Activated naive CD4-positive, alpha-beta T cell treated with anti-CD3 and anti-CD28 coated beads, Interleukin-2, amount 10 ng/mL, durations not matched to agents 7 days and 5 days (primary cell): Measurements from ENCODE around the gene AGMO.

Experiments used
- CTCF ChIA-PET: fragments of 350-600 bp; sonication (Branson Sonifier 250); formaldehyde crosslinking; loops from one replicate; lab custom pipeline; 2021; ENCODE audit warnings: antibody characterized with exemption; lab: Charles Lee
- DNase-seq: peaks from one replicate; pipeline ENCODE4 v3.0.0-alpha.2; 2020
- H3K27ac Mint-ChIP-seq: one replicate; pipeline ENCODE4 v1.8.0; 2021; ENCODE audit warnings: mild to moderate bottlenecking, moderate library complexity, mixed read lengths
- H3K27me3 Mint-ChIP-seq: one replicate; pipeline ENCODE4 v1.8.0; 2021; ENCODE audit warnings: mild to moderate bottlenecking, mixed read lengths
- H3K36me3 Mint-ChIP-seq: one replicate; pipeline ENCODE4 v1.8.0; 2021; ENCODE audit warnings: mixed read lengths
- H3K4me1 Mint-ChIP-seq: one replicate; pipeline ENCODE4 v1.8.0; 2021; ENCODE audit warnings: mixed read lengths
- H3K4me3 Mint-ChIP-seq: one replicate; pipeline ENCODE4 v1.8.0; 2021; ENCODE audit warnings: mild to moderate bottlenecking, moderate library complexity, mixed read lengths
- H3K9me3 Mint-ChIP-seq: one replicate; pipeline ENCODE4 v1.8.0; 2021; ENCODE audit warnings: mixed read lengths

The AGMO gene

DNA sequence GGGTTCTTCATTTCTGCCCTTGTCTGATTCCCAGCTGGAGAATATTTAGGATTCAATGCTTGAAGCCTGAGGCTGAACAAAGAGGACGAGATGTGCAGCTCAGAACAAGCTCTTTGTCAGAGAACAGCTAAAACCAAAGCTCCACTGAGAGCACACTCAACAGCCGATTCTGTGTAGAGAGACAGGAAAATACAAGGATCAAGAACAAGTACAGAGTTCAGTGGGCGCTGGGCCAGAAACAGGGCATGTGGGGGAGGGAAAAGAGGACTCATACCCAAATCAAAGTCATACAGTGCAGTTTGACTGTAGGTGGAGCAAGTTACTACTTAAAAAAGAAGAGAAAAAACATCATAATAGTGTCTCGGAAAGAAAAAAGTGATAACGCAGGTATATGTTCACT lies at the start of gene AGMO:
TSS of gene AGMO (minus strand) at position 181 of the 400 bp plus-strand sequence.
- no peak for DNase-seq
- no peaks in the 10 kb centered on the region for H3K4me1 Mint-ChIP-seq
- no peak within 1 kb of the TSS for H3K4me3 Mint-ChIP-seq
- no peaks in the 10 kb centered on the region for H3K27me3 Mint-ChIP-seq
- CTCF ChIA-PET = no interaction called here
- peaks cover 6% of the 10 kb centered on the region for H3K9me3 Mint-ChIP-seq
- H3K36me3 Mint-ChIP-seq = no peaks in the 10 kb centered on the region
- no peak within 1 kb of the TSS for H3K27ac Mint-ChIP-seq

DNA sequence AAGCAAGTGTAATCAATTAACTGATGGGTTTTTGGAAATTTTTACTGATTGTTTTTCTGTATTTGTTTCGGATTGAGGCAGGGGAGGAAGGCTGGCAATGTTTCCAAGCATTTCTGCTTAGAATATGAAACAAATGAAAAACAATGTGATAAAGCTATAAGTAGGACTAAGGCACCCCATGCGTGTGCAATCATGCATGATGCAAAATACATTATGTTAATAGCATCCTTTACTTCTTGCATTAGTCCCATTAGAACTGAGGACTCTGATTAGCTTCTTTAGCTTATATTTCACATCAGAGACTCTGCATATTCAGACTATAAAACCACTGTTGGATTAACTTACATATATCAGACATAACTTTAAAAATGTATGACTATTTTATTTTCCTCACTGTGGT lies 48.7 kb upstream of the AGMO start:
- Mint-ChIP-seq H3K36me3 (no peaks in the 10 kb centered on the region), H3K27ac (no peak overlapping the region), H3K9me3 (peaks cover 2% of the 10 kb centered on the region), H3K4me1 (no peaks in the 10 kb centered on the region), H3K4me3 (no peak overlapping the region), H3K27me3 (no peaks in the 10 kb centered on the region)
- CTCF ChIA-PET = no interaction called here
- no peak for DNase-seq

- no peaks in the 10 kb centered on the region for H3K27me3 Mint-ChIP-seq
- CTCF ChIA-PET = no interaction called here
These were observed 47.5 kb upstream of the AGMO start for GRCh38 chr7:15609287-15609686.

GRCh38 chr7:15607529-15608210 lies 45.9 kb upstream of the AGMO start:
- Mint-ChIP-seq H3K4me3 (no peak overlapping the region), H3K4me1 (no peaks in the 10 kb centered on the region), H3K27me3 (no peaks in the 10 kb centered on the region), H3K9me3 (peaks cover 5% of the 10 kb centered on the region), H3K27ac (no peak overlapping the region), H3K36me3 (no peaks in the 10 kb centered on the region)
- CTCF ChIA-PET = no interaction called here
- DNase-seq = no peak

More at GRCh38 chr7:15609287-15609686, 47.5 kb upstream of the AGMO start:
- Mint-ChIP-seq H3K9me3 (peaks cover 2% of the 10 kb centered on the region), H3K36me3 (no peaks in the 10 kb centered on the region), H3K27ac (no peak overlapping the region), H3K4me3 (no peak overlapping the region), H3K4me1 (no peaks in the 10 kb centered on the region)
- no peak for DNase-seq

DNA sequence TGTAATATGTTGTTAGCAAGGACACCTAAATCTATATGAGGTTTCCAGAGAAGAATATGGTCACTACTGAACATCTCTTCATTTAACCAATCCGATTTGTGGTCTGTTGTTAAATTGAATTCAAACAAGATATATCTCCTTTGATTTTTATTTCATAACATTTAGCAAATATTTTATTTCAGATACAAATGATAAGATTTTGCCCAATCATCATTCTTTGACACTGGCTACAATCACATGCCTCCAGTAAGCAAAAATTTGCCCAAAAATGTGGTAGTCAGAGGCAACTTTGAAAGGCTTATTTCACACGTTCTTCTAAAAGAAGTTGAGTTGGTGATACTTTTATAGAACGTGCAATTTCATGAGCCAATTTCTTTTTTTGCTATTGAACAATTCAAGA lies 44.7 kb upstream of the AGMO start:
- H3K4me3 Mint-ChIP-seq = no peak overlapping the region
- H3K27me3 Mint-ChIP-seq = no peaks in the 10 kb centered on the region
- no peaks in the 10 kb centered on the region for H3K4me1 Mint-ChIP-seq
- peaks cover 5% of the 10 kb centered on the region for H3K9me3 Mint-ChIP-seq
- CTCF ChIA-PET = no interaction called here
- no peak overlapping the region for H3K27ac Mint-ChIP-seq
- no peaks in the 10 kb centered on the region for H3K36me3 Mint-ChIP-seq
- no peak for DNase-seq

DNA sequence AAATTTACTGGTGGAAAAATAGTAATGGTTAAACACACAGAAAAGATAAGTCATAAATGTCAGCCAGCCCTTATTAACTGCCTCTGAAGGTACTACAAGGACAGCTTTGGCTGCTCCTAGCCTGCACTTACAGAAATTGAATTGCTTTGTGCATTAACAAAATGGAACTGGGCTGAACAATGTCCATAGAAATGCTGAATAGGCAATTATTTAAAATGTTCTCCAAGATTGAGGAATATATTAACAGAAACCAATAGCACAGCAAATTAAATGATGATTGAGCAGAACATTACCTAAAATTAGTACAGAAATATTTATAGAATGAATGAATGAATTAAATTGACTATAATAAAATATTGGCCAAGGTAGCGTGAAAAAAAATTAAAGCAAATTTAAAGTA lies 42.4 kb upstream of the AGMO start:
- H3K4me1 Mint-ChIP-seq = no peaks in the 10 kb centered on the region
- H3K4me3 Mint-ChIP-seq = no peak overlapping the region
- no peak overlapping the region for H3K27ac Mint-ChIP-seq
- no peaks in the 10 kb centered on the region for H3K36me3 Mint-ChIP-seq
- H3K9me3 Mint-ChIP-seq = peaks cover 4% of the 10 kb centered on the region
- H3K27me3 Mint-ChIP-seq = no peaks in the 10 kb centered on the region
- CTCF ChIA-PET = no interaction called here
- no peak for DNase-seq

DNA sequence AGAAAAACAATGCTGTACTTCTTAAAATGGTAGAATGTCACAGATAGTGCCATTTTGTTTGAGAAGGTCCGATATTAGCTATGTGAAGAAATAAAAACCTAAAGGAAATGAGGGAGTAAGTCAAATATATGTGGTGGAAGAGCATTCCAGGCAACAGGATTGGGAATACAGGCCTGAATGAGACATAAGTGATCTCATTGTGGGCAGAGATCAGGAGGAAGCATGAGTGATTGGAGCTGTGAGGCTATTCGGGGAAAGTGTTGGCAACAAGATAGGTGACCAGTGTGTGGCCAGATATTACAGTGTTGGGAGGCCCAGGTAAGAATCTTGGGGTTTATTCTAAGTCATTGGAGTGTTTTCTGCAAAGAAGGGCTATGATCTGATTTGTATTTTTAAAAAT lies 41.3 kb upstream of the AGMO start:
- no peaks in the 10 kb centered on the region for H3K27me3 Mint-ChIP-seq

DNA sequence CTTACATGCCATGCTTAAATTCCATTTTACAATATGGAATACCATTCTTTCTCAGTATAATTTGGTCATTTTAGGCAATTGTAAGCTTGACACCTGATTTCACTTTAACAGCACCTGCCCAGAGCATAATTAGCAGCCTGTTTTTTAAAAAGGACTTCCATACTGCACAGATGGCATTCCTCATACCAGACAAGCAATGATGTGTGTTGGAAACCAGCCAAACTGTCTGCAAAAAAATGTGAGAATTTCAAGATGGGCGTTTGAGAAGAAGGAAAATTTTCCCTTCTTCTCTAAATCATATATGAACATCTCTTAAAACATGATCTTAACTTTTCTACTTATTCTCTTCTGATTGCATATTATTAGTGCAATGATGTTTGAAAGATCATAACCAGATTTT lies 40.4 kb upstream of the AGMO start:
- DNase-seq = no peak
- Mint-ChIP-seq H3K36me3 (no peaks in the 10 kb centered on the region), H3K9me3 (peaks cover 5% of the 10 kb centered on the region), H3K4me3 (no peak overlapping the region), H3K4me1 (no peaks in the 10 kb centered on the region), H3K27ac (no peak overlapping the region), H3K27me3 (no peaks in the 10 kb centered on the region)
- CTCF ChIA-PET = no interaction called here

More for the DNA sequence above, 41.3 kb upstream of the AGMO start:
- CTCF ChIA-PET = no interaction called here
- DNase-seq = no peak
- H3K4me1 Mint-ChIP-seq = no peaks in the 10 kb centered on the region
- no peaks in the 10 kb centered on the region for H3K36me3 Mint-ChIP-seq
- no peak overlapping the region for H3K27ac Mint-ChIP-seq
- H3K9me3 Mint-ChIP-seq = peaks cover 2% of the 10 kb centered on the region
- H3K4me3 Mint-ChIP-seq = no peak overlapping the region

DNA sequence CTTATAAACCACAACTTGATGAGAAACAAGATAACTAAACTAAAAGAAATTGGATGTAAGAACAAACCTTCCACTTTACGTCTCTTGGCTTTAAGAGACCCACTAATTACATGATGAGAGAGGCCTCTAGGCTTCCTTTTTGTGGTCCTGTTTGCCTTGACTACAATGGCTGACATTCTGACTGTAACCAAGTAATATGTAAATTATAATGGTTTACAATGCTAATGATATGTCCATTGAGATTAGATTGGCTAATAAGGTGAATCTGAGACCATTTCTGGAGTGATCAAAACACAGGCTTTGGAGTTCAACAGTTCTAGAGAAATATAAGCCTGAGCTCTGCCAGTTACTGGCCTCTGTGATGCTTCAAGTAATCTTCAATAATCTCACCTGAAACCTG lies 39.4 kb upstream of the AGMO start:
- no peak overlapping the region for H3K4me3 Mint-ChIP-seq
- H3K36me3 Mint-ChIP-seq = no peaks in the 10 kb centered on the region
- peaks cover 7% of the 10 kb centered on the region for H3K9me3 Mint-ChIP-seq
- no peaks in the 10 kb centered on the region for H3K27me3 Mint-ChIP-seq
- H3K27ac Mint-ChIP-seq = no peak overlapping the region
- H3K4me1 Mint-ChIP-seq = no peaks in the 10 kb centered on the region
- no peak for DNase-seq
- CTCF ChIA-PET = interaction anchor here (0.5 kb wide), 1 partner anchor 12 kb away, joined by 3 read pairs; no protein-coding TSS in a partner anchor

GRCh38 chr7:15600298-15600697 lies 38.5 kb upstream of the AGMO start:
- no peak overlapping the region for H3K27ac Mint-ChIP-seq
- no peaks in the 10 kb centered on the region for H3K27me3 Mint-ChIP-seq
- no peak overlapping the region for H3K4me3 Mint-ChIP-seq
- DNase-seq = no peak
- CTCF ChIA-PET = no interaction called here
- H3K9me3 Mint-ChIP-seq = peaks cover 7% of the 10 kb centered on the region
- no peaks in the 10 kb centered on the region for H3K36me3 Mint-ChIP-seq
- H3K4me1 Mint-ChIP-seq = no peaks in the 10 kb centered on the region

GRCh38 chr7:15594461-15594860 lies 32.6 kb upstream of the AGMO start:
- peaks cover 9% of the 10 kb centered on the region for H3K9me3 Mint-ChIP-seq
- H3K27ac Mint-ChIP-seq = no peak overlapping the region
- CTCF ChIA-PET = no interaction called here
- no peak for DNase-seq
- no peaks in the 10 kb centered on the region for H3K4me1 Mint-ChIP-seq
- H3K4me3 Mint-ChIP-seq = no peak overlapping the region
- H3K27me3 Mint-ChIP-seq = no peaks in the 10 kb centered on the region
- H3K36me3 Mint-ChIP-seq = no peaks in the 10 kb centered on the region

DNA sequence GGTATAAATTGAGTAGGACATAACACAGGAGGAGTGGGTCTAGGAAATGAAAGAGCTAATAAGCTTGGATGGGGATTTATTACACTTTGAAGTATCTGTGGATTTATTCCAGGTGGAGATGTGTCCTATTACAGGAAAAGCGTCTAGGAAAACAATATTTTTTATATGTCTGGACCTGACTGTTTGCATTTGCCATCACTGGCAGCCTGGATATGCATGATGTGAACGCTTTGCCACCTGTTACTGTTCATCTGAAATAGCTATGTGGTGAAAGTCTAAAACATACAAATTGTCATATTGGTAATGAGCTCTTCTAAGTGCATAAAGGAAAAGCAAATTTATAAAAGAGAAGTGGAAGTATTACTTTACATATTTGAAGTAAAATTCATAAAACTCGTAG lies 31.6 kb upstream of the AGMO start:
- Mint-ChIP-seq H3K27me3 (no peaks in the 10 kb centered on the region), H3K27ac (no peak overlapping the region), H3K4me3 (no peak overlapping the region), H3K9me3 (peaks cover 10% of the 10 kb centered on the region), H3K4me1 (no peaks in the 10 kb centered on the region), H3K36me3 (no peaks in the 10 kb centered on the region)
- DNase-seq = no peak
- CTCF ChIA-PET = no interaction called here

GRCh38 chr7:15586266-15586665 lies 24.5 kb upstream of the AGMO start:
- no peaks in the 10 kb centered on the region for H3K36me3 Mint-ChIP-seq
- no peak for DNase-seq
- CTCF ChIA-PET = no interaction called here

DNA sequence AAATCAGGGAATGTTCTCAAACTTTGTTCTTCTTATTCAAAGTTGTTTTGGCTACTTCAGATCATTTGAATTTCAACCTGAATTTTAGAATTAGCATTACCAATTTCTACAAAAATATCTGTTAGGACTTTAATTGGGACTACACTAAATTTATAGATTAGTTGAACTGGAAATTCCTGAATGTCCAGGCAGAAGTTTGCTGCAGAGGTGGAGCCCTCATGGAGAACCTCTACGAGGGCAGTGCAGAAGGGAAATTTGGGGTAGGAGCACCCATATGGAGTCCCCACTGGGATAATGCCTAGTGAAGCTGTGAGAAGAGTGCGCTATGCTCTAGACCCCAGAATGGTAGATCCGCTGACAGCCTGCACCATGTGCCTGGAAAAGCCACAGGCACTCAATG lies 22.8 kb upstream of the AGMO start:
- no peak for DNase-seq
- Mint-ChIP-seq H3K4me1 (no peaks in the 10 kb centered on the region), H3K27ac (no peak overlapping the region), H3K4me3 (no peak overlapping the region), H3K36me3 (no peaks in the 10 kb centered on the region), H3K9me3 (peaks cover 17% of the 10 kb centered on the region), H3K27me3 (no peaks in the 10 kb centered on the region)
- CTCF ChIA-PET = no interaction called here

More at GRCh38 chr7:15586266-15586665, 24.5 kb upstream of the AGMO start:
- Mint-ChIP-seq H3K4me1 (no peaks in the 10 kb centered on the region), H3K27me3 (no peaks in the 10 kb centered on the region), H3K9me3 (peaks cover 19% of the 10 kb centered on the region), H3K4me3 (no peak overlapping the region), H3K27ac (no peak overlapping the region)

DNA sequence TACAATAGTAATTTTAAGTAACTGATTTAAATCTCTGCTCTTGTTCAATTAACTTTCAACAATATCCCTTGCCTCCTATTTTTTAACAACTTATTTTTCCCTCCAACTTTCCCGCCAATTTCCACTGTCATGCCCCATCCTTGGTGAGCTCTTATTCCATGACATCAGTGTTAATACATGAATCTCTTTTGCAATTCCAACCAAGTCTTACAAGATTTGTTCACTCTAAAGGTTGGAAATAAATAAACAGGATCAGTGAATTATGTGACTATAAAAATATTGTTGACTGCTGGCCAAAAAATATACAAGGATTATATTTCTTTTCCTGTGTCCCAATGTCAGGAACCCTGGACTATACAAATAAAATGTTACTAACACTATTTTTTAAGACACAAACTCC lies 21.0 kb upstream of the AGMO start:
- Mint-ChIP-seq H3K4me3 (no peak overlapping the region), H3K27ac (no peak overlapping the region), H3K9me3 (peaks cover 14% of the 10 kb centered on the region)

More for the DNA sequence above, 21.0 kb upstream of the AGMO start:
- H3K36me3 Mint-ChIP-seq = no peaks in the 10 kb centered on the region
- no peak for DNase-seq
- H3K27me3 Mint-ChIP-seq = no peaks in the 10 kb centered on the region
- H3K4me1 Mint-ChIP-seq = no peaks in the 10 kb centered on the region
- CTCF ChIA-PET = no interaction called here
